Naive B cell (primary cell): ENCODE measurements around the gene EPHA3. TPM values are rescaled to one million over a fixed set of nuclear protein-coding genes. Genes with fewer than 3 reads are reported as not detected.

Experiments used
- ATAC-seq, 2 donors: fragments of 150-1000 bp; cut with Tn5 transposase; 2 replicates each; pipeline ENCODE4 v1.10.0; 2021; ENCODE audit warnings: low read depth in 2 of 2, mild to moderate bottlenecking in 2 of 2, moderate library complexity in 2 of 2
- DNase-seq: peaks from one replicate; pipeline ENCODE4 v3.0.0; 2022
- H3K27ac Mint-ChIP-seq, 6 donors: one replicate each; pipeline ENCODE4 v1.8.0; 2020 to 2022; ENCODE audit warnings: mild to moderate bottlenecking in 6 of 6, mixed read lengths in 6 of 6, moderate library complexity in 5 of 6, inconsistent platforms in 2 of 6
- H3K27me3 Mint-ChIP-seq, 3 donors: one replicate each; pipeline ENCODE4 v1.8.0; 2021 to 2022; ENCODE audit warnings: mixed read lengths in 3 of 3, mild to moderate bottlenecking in 1 of 3
- H3K36me3 Mint-ChIP-seq, 2 donors: one replicate each; pipeline ENCODE4 v1.8.0; 2020 to 2022; ENCODE audit warnings: mixed read lengths in 2 of 2, inconsistent platforms in 1 of 2, mild to moderate bottlenecking in 1 of 2
- H3K4me1 Mint-ChIP-seq, 3 donors: one replicate each; pipeline ENCODE4 v1.8.0; 2020 to 2022; ENCODE audit warnings: mixed read lengths in 3 of 3, inconsistent platforms in 1 of 3, mild to moderate bottlenecking in 1 of 3, moderate library complexity in 1 of 3
- H3K4me3 Mint-ChIP-seq, 8 donors: one replicate each; pipeline ENCODE4 v1.8.0; 2020 to 2022; ENCODE audit warnings: mild to moderate bottlenecking in 8 of 8, mixed read lengths in 8 of 8, moderate library complexity in 8 of 8, inconsistent platforms in 2 of 8
- H3K9me3 Mint-ChIP-seq, 7 donors: one replicate each; pipeline ENCODE4 v1.8.0; 2020 to 2022; ENCODE audit warnings: mixed read lengths in 7 of 7, mild to moderate bottlenecking in 5 of 7, inconsistent platforms in 2 of 7, moderate library complexity in 1 of 7
- polyA plus RNA-seq, 6 donors: library from polyadenylated mRNA; unstranded; fragments of 300-500 nt; fragmentation: Illumina TruSeq; gene quantifications; one replicate each; pipeline ENCODE4 v1.2.3, GENCODE V29; 2021; ENCODE audit warnings: low read depth in 6 of 6

EPHA3 gene
- polyA plus RNA-seq, 6 donors from 2014 or later = not detected

DNA sequence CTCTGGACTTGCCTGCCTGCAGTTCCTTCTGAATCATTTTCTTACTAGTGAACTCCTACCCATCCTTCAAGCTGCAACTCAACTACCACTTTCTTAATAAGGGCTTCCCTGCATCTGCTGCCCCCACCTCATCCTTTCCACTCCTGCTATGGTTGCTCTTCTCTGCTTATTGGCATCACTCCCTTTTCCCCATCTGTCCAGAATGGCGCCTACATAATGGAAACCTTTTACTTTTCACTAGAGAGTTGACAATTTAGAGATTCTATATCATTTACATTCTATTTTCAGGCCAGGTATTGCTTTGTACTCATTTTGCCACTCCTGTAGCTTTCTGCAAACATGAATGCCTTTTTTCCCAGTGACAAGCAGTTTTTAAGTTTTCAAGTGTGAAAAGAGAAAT is 1.9 kb upstream of the EPHA3 start:
- no peak for ATAC-seq
- Mint-ChIP-seq H3K27ac (no peak overlapping the region), H3K4me3 (no peak overlapping the region), H3K36me3 (no peaks in the 10 kb centered on the region), H3K4me1 (peaks cover 11 to 19% (median 16%) of the 10 kb centered on the region in 3 donors), H3K27me3 (peaks cover 14 to 22% (median 16%) of the 10 kb centered on the region in 3 donors), H3K9me3 (no peaks in the 10 kb centered on the region)
- DNase-seq = no peak

DNA sequence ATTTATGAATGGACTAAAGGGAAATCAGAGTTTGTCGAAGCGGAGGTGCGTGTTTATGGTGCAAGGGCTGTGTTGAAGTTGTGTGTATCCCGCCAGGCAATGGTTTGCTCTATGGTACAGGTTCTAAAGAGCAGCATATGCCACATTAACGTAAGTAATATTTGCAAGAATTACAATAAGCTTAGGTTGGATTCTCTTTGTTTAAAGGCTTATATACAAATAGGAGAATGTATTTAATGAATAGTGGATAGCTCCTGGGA is 800 bp downstream of the EPHA3 start:
- Mint-ChIP-seq H3K4me1 (peaks cover 11 to 19% (median 16%) of the 10 kb centered on the region in 3 donors), H3K4me3 (peak overlapping the region; percentile 73 to 93 (median 89)), H3K36me3 (no peaks in the 10 kb centered on the region), H3K27ac (no peak overlapping the region), H3K27me3 (peaks cover 14 to 22% (median 16%) of the 10 kb centered on the region in 3 donors), H3K9me3 (no peaks in the 10 kb centered on the region)
- DNase-seq = no peak
- no peak for ATAC-seq

DNA sequence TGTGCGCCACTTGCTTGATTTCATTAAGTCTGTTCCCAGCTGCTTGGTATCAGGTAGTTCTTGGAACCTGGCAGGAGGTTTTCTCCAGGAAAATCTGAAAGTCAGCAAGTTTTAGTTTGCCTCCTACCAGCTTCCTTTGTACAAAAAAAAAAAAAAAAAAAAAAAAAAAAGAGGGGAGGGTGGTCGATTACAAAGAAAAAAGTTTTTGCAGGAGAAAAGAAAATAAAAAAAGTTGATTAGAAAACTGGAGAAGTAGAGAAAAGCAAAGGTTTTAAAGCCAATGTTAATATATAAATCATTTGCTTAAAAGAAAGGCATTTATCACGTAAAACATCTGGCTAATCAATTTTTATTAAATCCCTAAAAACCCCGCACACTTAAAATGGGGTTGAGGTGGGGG is 5.9 kb downstream of the EPHA3 start:
- no peak for ATAC-seq
- Mint-ChIP-seq H3K4me1 (peaks cover 5 to 14% (median 9%) of the 10 kb centered on the region in 3 donors), H3K4me3 (no peak overlapping the region), H3K36me3 (no peaks in the 10 kb centered on the region), H3K27me3 (peaks cover 18 to 24% (median 19%) of the 10 kb centered on the region in 3 donors), H3K27ac (no peak overlapping the region), H3K9me3 (no peaks in the 10 kb centered on the region)
- DNase-seq = no peak

DNA sequence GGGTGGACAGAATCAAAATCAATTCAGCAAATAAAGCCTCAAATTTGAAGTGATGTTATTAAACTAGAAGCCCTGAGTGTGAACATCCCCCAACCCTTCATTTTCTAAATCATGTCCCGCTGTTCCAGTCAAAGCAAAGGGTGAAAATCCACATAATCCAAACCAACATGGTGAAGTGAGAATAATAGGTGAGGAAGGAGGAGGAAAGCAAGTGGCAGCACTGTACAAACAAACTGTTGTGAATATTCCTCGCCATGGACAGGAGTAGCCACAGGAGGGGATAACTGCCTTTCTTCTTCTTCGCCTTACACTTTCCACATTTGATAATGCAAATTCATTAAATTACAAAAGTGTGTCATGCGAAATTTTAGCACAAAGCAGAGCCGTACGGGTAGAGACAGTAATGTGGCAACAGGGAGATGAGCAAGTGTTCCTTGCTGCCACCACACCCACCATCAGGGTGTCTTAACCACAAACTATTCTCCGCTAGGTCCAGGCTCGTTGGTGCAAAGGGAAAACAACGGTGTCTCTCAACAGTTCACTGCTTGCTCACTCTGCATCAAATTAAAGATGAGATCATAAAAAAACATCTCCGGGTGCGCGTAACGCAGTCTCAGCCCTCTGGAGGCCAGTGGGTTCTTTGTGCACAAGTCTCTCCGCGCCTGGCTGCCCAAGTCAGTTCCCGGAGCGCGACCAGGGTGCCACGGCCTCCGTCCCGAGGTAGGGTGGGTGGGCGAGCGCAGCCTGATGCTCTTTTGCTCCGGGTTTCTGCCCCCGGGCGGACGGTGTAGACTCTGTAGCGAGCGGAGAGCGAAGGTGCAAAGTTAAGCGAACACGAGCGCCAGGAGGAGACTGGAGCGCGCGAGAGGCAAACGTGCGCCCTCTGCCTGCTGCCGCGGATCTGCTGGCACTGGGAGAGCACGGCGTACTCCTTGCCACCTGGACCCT is 6.7 kb downstream of the EPHA3 start:
- ATAC-seq = peak; percentile 89 to 95
- Mint-ChIP-seq H3K36me3 (no peaks in the 10 kb centered on the region), H3K27me3 (peaks cover 17 to 21% (median 18%) of the 10 kb centered on the region in 3 donors), H3K9me3 (no peaks in the 10 kb centered on the region), H3K4me1 (peaks cover 5 to 13% (median 9%) of the 10 kb centered on the region in 3 donors), H3K27ac (no peak overlapping the region), H3K4me3 (peak overlapping the region; percentile 27 to 89 (median 77))
- DNase-seq = peak; percentile 33

DNA sequence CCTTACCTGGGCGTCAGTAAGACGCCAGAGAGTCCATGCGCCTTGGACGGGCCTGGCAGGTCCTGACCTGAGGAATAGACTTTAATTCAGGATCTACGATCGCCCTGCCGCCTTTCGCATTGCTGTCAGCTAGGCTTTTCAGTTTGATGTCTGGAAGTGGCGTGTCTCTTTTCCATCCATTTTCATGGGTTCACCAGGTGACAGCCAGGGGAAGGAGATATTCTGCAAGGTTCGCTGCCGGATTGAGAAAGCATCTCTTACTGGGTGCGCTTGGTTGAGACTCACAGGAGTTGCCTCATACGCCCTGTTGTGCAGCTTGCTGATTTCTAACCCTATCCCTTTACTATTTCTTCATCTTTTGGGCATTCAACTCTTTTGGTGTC is 7.4 kb downstream of the EPHA3 start:
- Mint-ChIP-seq H3K4me1 (peaks cover 5 to 13% (median 9%) of the 10 kb centered on the region in 3 donors), H3K27ac (no peak overlapping the region), H3K36me3 (no peaks in the 10 kb centered on the region), H3K27me3 (peaks cover 17 to 24% (median 18%) of the 10 kb centered on the region in 3 donors), H3K4me3 (peak overlapping the region in 7 of 8 donors; percentile 27 to 89 (median 73)), H3K9me3 (no peaks in the 10 kb centered on the region)
- DNase-seq = no peak
- ATAC-seq = no peak

DNA sequence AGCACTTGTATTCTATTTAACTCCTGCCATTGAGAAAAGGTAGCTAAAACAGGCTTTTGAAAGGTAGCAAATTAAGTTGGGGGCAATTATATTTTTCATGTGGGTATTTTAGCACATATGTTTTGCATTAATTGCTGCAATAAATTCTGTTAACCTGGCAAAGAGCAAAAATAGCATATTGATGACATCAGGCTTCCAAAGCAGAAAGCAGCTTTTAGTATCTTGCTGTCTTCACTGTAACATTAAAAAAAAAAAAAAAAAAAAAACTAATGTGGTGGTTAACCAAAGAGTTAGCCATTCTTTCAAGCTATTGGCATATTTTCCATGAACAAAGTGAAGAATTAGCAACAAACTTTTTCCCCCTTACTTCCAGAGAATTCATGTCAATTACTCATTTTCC is 9.1 kb downstream of the EPHA3 start:
- peaks cover 5 to 13% (median 9%) of the 10 kb centered on the region in 3 donors for H3K4me1 Mint-ChIP-seq
- DNase-seq = no peak
- ATAC-seq = no peak
- no peak overlapping the region for H3K4me3 Mint-ChIP-seq
- peaks cover 17 to 24% (median 18%) of the 10 kb centered on the region in 3 donors for H3K27me3 Mint-ChIP-seq
- no peaks in the 10 kb centered on the region for H3K9me3 Mint-ChIP-seq
- no peak overlapping the region for H3K27ac Mint-ChIP-seq
- H3K36me3 Mint-ChIP-seq = no peaks in the 10 kb centered on the region

DNA sequence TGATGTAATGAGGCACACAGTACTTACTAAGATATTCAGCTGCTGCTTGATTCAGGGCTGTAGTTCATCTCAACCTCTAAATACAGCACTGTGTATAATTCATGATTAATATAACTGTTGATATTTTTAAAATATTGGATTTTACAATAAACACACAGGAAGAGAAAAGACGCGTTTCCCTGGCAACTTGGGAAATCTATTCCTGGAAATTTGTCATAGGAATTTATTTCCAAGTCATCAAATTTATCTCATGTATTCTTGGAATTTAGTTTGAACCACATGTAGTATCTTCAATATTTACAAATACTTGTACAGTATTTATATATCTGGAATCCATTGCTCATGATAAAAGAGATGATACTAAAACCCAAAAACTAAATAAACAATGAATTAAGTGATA is 30.6 kb downstream of the EPHA3 start:
- Mint-ChIP-seq H3K9me3 (peaks cover 0 to 5% (median 0%) of the 10 kb centered on the region in 7 donors), H3K27me3 (no peaks in the 10 kb centered on the region), H3K4me3 (no peak overlapping the region), H3K27ac (no peak overlapping the region), H3K36me3 (no peaks in the 10 kb centered on the region), H3K4me1 (no peaks in the 10 kb centered on the region)
- DNase-seq (no peak), ATAC-seq (no peak)

DNA sequence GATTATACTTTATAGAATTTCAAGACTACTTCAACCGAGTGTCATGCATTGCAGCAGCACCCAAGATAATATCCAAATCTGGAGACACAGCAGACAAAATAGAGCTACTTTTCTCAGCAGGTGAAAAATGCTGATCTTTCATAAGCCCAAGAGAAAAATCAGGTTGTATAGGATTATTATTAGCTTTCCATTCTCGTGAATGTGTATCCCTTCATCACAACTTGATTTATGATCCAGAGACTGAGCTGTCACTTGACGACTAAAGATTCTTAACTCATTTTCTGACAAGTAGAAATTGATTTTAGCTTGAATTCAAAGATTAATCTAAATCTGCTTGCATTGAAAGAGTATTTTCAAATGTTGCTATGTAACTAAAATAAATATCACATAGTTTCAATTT is 32.4 kb downstream of the EPHA3 start:
- no peak for ATAC-seq
- H3K4me1 Mint-ChIP-seq = no peaks in the 10 kb centered on the region
- H3K4me3 Mint-ChIP-seq = no peak overlapping the region
- H3K36me3 Mint-ChIP-seq = no peaks in the 10 kb centered on the region
- H3K9me3 Mint-ChIP-seq = peaks cover 0 to 1% (median 0%) of the 10 kb centered on the region in 7 donors
- H3K27ac Mint-ChIP-seq = no peak overlapping the region
- no peak for DNase-seq
- H3K27me3 Mint-ChIP-seq = no peaks in the 10 kb centered on the region

DNA sequence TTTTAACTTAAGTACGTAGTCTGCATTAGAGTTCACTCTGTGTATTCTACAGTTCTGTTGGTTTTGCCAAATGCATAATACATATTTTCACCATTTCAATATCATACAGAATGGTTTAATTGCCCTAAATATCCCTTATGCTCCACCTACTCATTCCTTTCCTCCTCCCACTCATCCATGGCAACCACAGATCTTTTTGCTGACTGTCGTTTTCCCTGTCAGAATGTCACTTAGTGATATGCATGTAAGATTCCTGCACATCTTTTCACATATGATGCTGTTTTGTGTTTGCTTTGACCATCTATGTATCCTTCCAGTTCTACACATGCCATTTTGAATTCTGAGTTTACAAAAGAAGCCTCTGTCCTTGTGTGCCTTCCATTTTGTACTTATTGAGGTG is 36.7 kb downstream of the EPHA3 start:
- no peaks in the 10 kb centered on the region for H3K36me3 Mint-ChIP-seq
- ATAC-seq (no peak), DNase-seq (no peak)
- H3K9me3 Mint-ChIP-seq = no peaks in the 10 kb centered on the region
- H3K27ac Mint-ChIP-seq = no peak overlapping the region
- H3K4me1 Mint-ChIP-seq = no peaks in the 10 kb centered on the region
- H3K27me3 Mint-ChIP-seq = no peaks in the 10 kb centered on the region
- H3K4me3 Mint-ChIP-seq = peak overlapping the region in 1 of 8 donors; percentile 17

DNA sequence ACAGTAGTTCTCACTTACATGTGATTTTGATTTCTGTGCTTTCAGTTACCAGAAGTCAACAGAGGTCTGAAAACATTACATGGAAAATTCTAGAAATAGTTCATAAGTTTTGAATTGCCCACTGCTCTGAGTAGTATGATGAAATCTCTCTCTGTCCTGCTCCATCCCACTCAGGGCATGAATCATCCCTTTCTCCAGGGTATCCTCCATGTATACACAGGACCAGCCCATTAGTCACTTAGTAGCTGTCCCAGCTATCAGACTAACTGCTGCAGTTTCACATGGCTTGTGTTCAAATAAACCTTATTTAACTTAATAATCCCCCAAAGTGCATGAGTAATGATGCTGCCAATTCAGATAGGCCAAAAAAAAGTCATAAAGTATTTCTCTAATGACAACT is 38.6 kb downstream of the EPHA3 start:
- Mint-ChIP-seq H3K4me1 (no peaks in the 10 kb centered on the region), H3K4me3 (no peak overlapping the region), H3K9me3 (no peaks in the 10 kb centered on the region), H3K27ac (no peak overlapping the region), H3K27me3 (no peaks in the 10 kb centered on the region), H3K36me3 (no peaks in the 10 kb centered on the region)
- DNase-seq (no peak), ATAC-seq (no peak)

DNA sequence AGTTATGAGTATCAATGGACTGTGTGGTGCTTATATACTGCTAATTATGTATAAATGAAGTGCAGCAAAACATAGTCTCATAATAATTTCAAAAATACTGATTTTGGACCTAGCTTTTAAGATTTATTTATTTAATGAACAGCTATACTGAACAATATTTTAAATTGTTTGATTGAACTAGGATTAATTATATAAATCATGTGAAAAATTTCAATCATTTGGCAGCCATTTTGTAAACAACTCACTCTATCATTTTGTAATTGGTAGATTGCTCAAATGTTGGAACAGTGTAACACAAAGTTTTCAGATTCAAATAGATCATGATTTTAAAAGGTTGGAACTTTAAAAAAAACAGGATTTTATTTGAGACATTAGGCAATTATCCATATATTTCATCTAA is 47.0 kb downstream of the EPHA3 start:
- Mint-ChIP-seq H3K4me1 (no peaks in the 10 kb centered on the region), H3K4me3 (no peak overlapping the region), H3K27me3 (no peaks in the 10 kb centered on the region), H3K27ac (no peak overlapping the region), H3K36me3 (no peaks in the 10 kb centered on the region), H3K9me3 (peaks cover 0 to 2% (median 0%) of the 10 kb centered on the region in 7 donors)
- ATAC-seq = no peak
- no peak for DNase-seq

DNA sequence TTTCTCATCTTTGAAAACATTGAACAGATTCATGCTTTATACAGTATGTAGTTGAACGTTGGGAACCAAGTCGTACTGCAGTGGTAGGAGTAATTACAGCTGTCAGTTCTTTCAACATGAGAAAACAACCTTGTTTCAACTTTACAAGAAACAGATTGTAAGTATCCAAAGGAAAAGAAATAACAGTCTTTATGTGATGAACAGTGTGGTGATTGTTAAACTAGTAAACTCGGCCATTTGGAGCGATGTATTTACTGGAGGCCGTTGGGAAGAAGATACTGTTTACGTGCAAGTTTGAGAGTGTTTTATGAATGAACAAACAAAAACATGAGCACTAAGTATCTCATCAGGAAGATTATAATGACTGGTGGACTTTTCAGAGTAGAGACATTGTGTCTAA is 48.4 kb downstream of the EPHA3 start:
- ATAC-seq = no peak
- Mint-ChIP-seq H3K27ac (no peak overlapping the region), H3K4me3 (no peak overlapping the region), H3K9me3 (peaks cover 0 to 2% (median 0%) of the 10 kb centered on the region in 7 donors), H3K4me1 (no peaks in the 10 kb centered on the region), H3K27me3 (no peaks in the 10 kb centered on the region), H3K36me3 (no peaks in the 10 kb centered on the region)
- no peak for DNase-seq

DNA sequence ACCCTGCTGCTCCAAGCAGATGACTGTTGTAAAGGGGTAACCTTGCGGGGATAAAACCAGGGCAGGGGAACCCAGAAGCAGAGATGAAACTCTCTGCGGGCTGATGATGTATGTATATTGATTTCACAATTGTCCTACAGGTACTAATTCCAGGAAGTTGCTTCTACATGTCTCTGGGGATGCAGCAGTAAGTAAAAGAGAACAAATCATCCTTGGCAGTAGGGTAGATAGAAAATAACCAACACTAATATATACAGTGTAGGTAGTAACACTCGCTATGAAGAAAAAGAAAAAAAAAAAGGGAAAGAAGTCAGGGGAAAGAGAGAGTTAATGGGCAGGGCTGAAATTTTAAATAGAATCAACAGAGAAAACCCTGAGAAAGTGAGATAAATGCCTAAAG is 50.2 kb downstream of the EPHA3 start:
- Mint-ChIP-seq H3K4me1 (no peaks in the 10 kb centered on the region), H3K27me3 (no peaks in the 10 kb centered on the region), H3K9me3 (peaks cover 0 to 2% (median 0%) of the 10 kb centered on the region in 7 donors)

DNA sequence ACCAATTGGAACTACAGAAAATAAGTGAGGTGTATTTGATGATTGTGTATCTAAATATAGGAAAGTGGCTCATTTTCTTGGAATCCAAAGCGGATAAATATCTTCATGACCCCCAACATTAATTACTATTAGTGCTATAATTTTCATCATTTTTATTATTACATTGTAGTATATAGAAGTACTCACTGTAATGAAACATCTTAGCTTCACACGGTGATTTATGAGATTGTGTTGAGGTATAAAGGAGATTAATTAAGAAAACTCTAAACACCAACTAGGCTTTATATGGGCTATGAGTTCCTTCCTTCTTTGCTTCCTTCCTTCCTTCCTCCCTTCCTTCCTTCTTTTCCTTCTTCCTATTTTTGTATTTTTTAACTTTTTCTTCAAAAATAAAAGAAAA is 52.2 kb downstream of the EPHA3 start:
- no peak for DNase-seq
- Mint-ChIP-seq H3K36me3 (no peaks in the 10 kb centered on the region), H3K27me3 (no peaks in the 10 kb centered on the region), H3K27ac (no peak overlapping the region), H3K9me3 (no peaks in the 10 kb centered on the region), H3K4me3 (no peak overlapping the region), H3K4me1 (no peaks in the 10 kb centered on the region)
- no peak for ATAC-seq

More for the DNA sequence above, 50.2 kb downstream of the EPHA3 start:
- no peaks in the 10 kb centered on the region for H3K36me3 Mint-ChIP-seq
- H3K27ac Mint-ChIP-seq = no peak overlapping the region
- ATAC-seq = no peak
- no peak overlapping the region for H3K4me3 Mint-ChIP-seq
- DNase-seq = no peak
